Nephron (organoid): ENCODE data around the gene GCHFR.

Experiments used
- H3K27ac Mint-ChIP-seq, 3 experiments: 2 replicates each; pipeline ENCODE4 v1.8.0; 2020; ENCODE audit warnings: mixed read lengths in 3 of 3, mild to moderate bottlenecking in 2 of 3, moderate library complexity in 1 of 3
- H3K27me3 Mint-ChIP-seq: 2 replicates; pipeline ENCODE4 v1.8.0; 2021; ENCODE audit warnings: low read depth, mild to moderate bottlenecking, moderate library complexity, mixed read lengths
- H3K36me3 Mint-ChIP-seq: 2 replicates; pipeline ENCODE4 v1.8.0; 2020; ENCODE audit warnings: low read depth, mixed read lengths
- H3K4me1 Mint-ChIP-seq: 2 replicates; pipeline ENCODE4 v1.8.0; 2020; ENCODE audit warnings: mixed read lengths
- H3K4me3 Mint-ChIP-seq, 3 experiments: 2 replicates each; pipeline ENCODE4 v1.8.0; 2020; ENCODE audit warnings: mild to moderate bottlenecking in 3 of 3, mixed read lengths in 3 of 3, moderate library complexity in 2 of 3
- H3K9me3 Mint-ChIP-seq: 2 replicates; pipeline ENCODE4 v1.8.0; 2020; ENCODE audit warnings: mixed read lengths
- CTCF ChIP-seq, 3 experiments: fragments of 200-600 bp; sonication (generic); IDR thresholded peaks; one replicate each; pipeline ENCODE4 v1.5.0; 2021; ENCODE audit warnings: antibody characterized with exemption in 3 of 3; ENCODE audit not compliant: unreplicated experiment in 3 of 3

The GCHFR gene

DNA sequence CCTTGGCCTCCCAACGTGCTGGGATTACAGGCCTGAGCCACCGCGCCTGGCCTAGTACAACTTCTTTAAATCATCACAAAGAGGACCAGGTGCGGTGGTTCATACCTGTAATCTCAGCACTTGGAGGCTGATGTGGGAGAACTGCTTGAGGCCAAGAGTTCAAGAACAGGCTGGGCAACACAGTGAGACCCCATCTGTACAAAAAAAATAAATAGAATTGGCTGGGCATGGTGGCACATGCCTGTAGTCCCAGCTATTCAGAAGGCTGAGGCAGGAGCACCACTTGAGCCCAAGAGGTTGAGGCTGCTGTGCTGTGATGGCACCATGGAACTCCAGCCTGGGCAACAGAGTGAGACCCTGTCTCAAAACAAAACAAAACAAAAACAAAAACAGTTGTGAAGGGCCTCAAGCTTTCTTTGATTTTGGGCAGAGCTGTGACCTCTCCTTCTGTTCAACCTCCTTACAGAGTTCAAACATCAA, 14.7 kb upstream of the GCHFR start:
- H3K27ac Mint-ChIP-seq, result no peak overlapping the region
- peaks cover 17% of the 10 kb centered on the region for H3K4me1 Mint-ChIP-seq
- H3K4me3 Mint-ChIP-seq, result no peak overlapping the region
- peaks cover 23% of the 10 kb centered on the region for H3K36me3 Mint-ChIP-seq
- no peaks in the 10 kb centered on the region for H3K27me3 Mint-ChIP-seq
- TF ChIP-seq CTCF (IDR thresholded peaks at IDR 0.05; ENCODE audit: unreplicated experiment in 3 of 3), result no peak
- H3K9me3 Mint-ChIP-seq, result no peaks in the 10 kb centered on the region

DNA sequence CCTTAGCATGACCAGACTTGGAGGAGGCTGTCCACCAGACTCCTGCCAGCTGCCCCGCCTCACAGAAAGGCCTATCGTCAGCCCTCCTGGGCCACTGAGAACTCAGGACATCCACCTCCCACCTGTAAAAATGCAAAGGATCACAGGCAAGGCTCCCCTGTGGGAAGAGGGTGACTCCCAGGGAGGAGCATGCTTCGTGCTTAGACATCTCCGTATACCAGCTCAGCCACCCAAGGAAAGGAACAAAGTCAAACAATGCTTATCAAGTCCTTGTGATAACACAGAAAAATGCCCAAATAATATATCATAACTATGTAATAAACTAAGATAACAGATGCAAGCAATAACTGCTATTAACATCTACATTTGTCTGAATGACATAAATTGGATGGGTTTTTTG, 13.0 kb upstream of the GCHFR start:
- Mint-ChIP-seq H3K9me3 (no peaks in the 10 kb centered on the region), H3K27me3 (no peaks in the 10 kb centered on the region), H3K4me1 (peaks cover 20% of the 10 kb centered on the region), H3K36me3 (peaks cover 23% of the 10 kb centered on the region), H3K27ac (no peak overlapping the region), H3K4me3 (no peak overlapping the region)
- TF ChIP-seq CTCF (IDR thresholded peaks at IDR 0.05; ENCODE audit: unreplicated experiment in 3 of 3), result no peak

DNA sequence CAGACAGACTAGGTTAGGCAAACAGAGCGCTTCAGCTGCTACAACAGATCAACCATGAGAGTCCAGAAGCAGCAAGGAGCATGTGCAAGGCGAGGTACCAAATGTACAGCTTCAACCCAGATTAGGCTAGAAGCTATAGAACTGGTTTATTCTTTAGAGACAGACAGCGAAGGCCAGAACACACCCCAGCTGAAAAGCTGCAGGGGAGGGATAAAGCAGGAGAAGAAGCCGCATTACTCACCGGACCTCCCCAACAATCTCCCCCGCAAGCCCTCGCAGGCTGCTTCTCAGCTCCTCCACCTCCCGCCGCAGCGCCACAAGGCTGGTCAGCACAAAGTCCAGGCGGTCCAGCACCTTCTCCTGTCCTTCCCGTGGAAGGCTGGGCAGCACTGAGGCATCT, 12.1 kb upstream of the GCHFR start:
- Mint-ChIP-seq H3K9me3 (no peaks in the 10 kb centered on the region), H3K4me1 (peaks cover 23% of the 10 kb centered on the region), H3K27ac (no peak overlapping the region), H3K36me3 (peaks cover 23% of the 10 kb centered on the region), H3K4me3 (peak overlapping the region; percentile 47 to 63 (median 56)), H3K27me3 (no peaks in the 10 kb centered on the region)
- TF ChIP-seq CTCF (IDR thresholded peaks at IDR 0.05; ENCODE audit: unreplicated experiment in 3 of 3), result no peak

DNA sequence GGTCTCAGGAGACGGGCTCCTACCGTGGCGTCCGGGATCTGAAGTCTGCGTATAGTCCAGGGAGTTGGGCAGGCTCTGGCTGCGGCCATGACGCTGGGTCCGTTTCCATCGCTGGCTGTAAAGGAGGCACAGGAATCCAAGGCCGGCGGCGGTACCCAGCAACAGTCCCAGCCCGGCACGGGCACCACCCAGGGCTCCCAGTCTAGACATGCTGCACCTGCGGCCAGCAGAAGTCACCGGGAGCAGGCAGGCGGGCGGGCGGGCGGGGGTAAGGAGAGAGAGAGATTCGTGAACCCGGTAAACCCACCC, 9.3 kb upstream of the GCHFR start:
- TF ChIP-seq CTCF (IDR thresholded peaks at IDR 0.05; ENCODE audit: unreplicated experiment in 3 of 3), result no peak
- no peaks in the 10 kb centered on the region for H3K27me3 Mint-ChIP-seq
- peaks cover 27% of the 10 kb centered on the region for H3K4me1 Mint-ChIP-seq
- H3K36me3 Mint-ChIP-seq, result peaks cover 18% of the 10 kb centered on the region
- peak overlapping the region; percentile 96 to 97 (median 96) for H3K4me3 Mint-ChIP-seq
- no peaks in the 10 kb centered on the region for H3K9me3 Mint-ChIP-seq
- H3K27ac Mint-ChIP-seq, result peak overlapping the region in 1 of 3 experiments; percentile 100

DNA sequence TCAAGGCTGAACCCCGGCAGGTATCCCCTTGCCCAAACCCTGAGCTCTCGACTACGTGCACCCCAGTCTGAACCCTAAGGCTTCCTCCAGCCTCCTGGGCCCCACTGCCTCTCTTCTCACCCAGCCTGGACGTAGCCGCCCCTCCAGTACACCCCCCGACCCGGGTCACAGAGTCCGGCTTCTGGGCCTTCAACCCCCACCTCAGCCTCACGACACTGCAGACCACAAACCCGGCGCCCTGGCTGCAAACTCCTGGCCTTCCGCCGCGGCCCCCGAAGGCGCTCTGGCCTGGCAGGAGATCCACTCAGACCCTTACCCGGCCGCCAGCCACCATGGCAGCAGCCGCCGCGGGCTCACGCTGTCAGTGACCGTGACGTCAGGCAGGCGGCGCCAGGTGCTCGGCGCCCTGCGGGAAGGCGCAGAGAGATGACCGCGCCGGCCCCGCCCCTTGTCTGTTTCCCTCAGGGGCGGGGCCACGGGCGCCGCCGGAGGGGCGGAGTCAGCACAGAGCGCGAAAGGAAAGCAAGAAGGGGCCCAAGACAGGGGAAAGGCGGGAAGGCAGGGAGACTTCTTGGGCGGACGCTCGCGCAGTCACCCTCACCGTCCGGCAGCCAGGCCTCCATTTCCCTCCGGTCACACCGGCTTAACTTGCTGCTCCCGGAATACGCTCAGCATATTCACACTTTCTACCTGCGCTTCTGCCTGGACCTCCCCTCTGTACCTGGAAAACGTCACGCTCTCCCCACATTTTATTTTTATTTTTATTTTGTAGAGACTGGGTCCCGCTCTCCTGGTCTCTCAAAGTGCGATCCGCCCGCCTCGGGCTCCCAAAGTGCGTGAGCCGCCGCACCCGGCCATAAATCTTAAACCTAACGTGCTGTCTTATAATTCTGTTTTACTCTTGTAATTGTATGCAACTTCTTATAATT, 8.7 kb upstream of the GCHFR start, which contains the start of gene RMDN3:
RMDN3 (minus strand) TSS at position 372 of the 929 bp plus-strand sequence. CDS start 471 bp downstream, outside the sequence.
- Mint-ChIP-seq H3K27ac (peak within 1 kb of the TSS; percentile 100), H3K9me3 (no peaks in the 10 kb centered on the region), H3K4me3 (peak within 1 kb of the TSS; percentile 96 to 97 (median 96))

More for the DNA sequence above, 8.7 kb upstream of the GCHFR start, which contains the start of gene RMDN3:
- H3K36me3 Mint-ChIP-seq, result peaks cover 15% of the 10 kb centered on the region
- H3K27me3 Mint-ChIP-seq, result no peaks in the 10 kb centered on the region
- peaks cover 29% of the 10 kb centered on the region for H3K4me1 Mint-ChIP-seq
- TF ChIP-seq CTCF (IDR thresholded peaks at IDR 0.05; ENCODE audit: unreplicated experiment in 3 of 3), result no peak
